Activated CD4-positive, alpha-beta memory T cell treated with anti-CD3 and anti-CD28 coated beads, Interleukin-2, amount 10 ng/mL, durations not matched to agents 7 days and 5 days (primary cell): ENCODE measurements around the gene CRADD. TPM values are rescaled to one million over a fixed set of nuclear protein-coding genes. Genes with fewer than 3 reads are reported as not detected.

ENCODE experiments used
- CTCF ChIA-PET: fragments of 350-600 bp; sonication (Branson Sonifier 250); formaldehyde crosslinking; loops from one replicate; lab custom pipeline; 2021; ENCODE audit warnings: antibody characterized with exemption, inconsistent platforms; lab: Charles Lee
- POLR2A ChIA-PET: fragments of 350-600 bp; sonication (Branson Sonifier 250); formaldehyde crosslinking; loops from one replicate; lab custom pipeline; 2021; ENCODE audit warnings: antibody characterized with exemption; lab: Charles Lee
- DNase-seq: peaks from one replicate; pipeline ENCODE4 v3.0.0-alpha.2; 2020
- H3K27ac Mint-ChIP-seq: one replicate; pipeline ENCODE4 v1.8.0; 2021; ENCODE audit warnings: mild to moderate bottlenecking, mixed read lengths
- H3K27me3 Mint-ChIP-seq: one replicate; pipeline ENCODE4 v1.8.0; 2021; ENCODE audit warnings: mixed read lengths
- H3K36me3 Mint-ChIP-seq: one replicate; pipeline ENCODE4 v1.8.0; 2021; ENCODE audit warnings: low read depth, mixed read lengths
- H3K4me1 Mint-ChIP-seq: one replicate; pipeline ENCODE4 v1.8.0; 2021; ENCODE audit warnings: mixed read lengths
- H3K4me3 Mint-ChIP-seq: one replicate; pipeline ENCODE4 v1.8.0; 2021; ENCODE audit warnings: mild to moderate bottlenecking, mixed read lengths
- H3K9me3 Mint-ChIP-seq: one replicate; pipeline ENCODE4 v1.8.0; 2021; ENCODE audit warnings: mixed read lengths
- total RNA-seq, 2 experiments: library from RNA; stranded (reverse); gene quantifications; one replicate each; pipeline ENCODE4 v1.2.3, GENCODE V29; 2021

The CRADD gene
- total RNA-seq, 2 experiments from 2014 or later = 12.7 to 14.1 TPM

DNA sequence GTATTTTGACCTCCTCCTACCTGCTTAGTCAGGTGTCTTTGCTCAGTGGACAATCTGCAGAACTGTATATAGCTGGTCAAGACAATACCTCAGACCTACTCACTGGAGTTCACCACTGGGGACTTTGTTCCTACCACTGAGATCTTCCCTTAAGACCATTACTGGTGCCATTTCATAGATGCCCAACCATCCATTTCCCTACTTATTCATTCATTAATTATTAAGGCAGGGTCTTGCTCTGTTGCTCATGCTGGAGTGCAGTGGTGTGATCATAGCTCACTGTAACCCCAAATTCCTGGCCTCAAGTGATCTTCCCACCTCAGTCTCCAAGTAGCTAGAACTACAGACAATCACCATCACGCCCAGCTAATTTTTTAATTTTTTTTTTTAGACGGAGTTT, 22.8 kb upstream of the CRADD start:
- ChIA-PET POLR2A (interaction anchor here (0.6 kb wide), 1 partner anchor 48 kb away, joined by 4 read pairs; no protein-coding TSS in a partner anchor), CTCF (interaction anchor here (0.7 to 1.2 kb wide), 3 partner anchors 11 to 112 kb away, joined by 3 read pairs; partner anchors contain the start of gene CRADD)
- DNase-seq = no peak
- no peak overlapping the region for H3K4me3 Mint-ChIP-seq
- H3K36me3 Mint-ChIP-seq = no peaks in the 10 kb centered on the region
- peaks cover 2% of the 10 kb centered on the region for H3K27me3 Mint-ChIP-seq
- H3K27ac Mint-ChIP-seq = no peak overlapping the region
- H3K4me1 Mint-ChIP-seq = no peaks in the 10 kb centered on the region
- no peaks in the 10 kb centered on the region for H3K9me3 Mint-ChIP-seq

- Mint-ChIP-seq H3K4me3 (no peak overlapping the region), H3K36me3 (no peaks in the 10 kb centered on the region), H3K27ac (no peak overlapping the region), H3K4me1 (no peaks in the 10 kb centered on the region), H3K9me3 (no peaks in the 10 kb centered on the region), H3K27me3 (no peaks in the 10 kb centered on the region)
- CTCF ChIA-PET = no interaction called here
- no peak for DNase-seq
- POLR2A ChIA-PET = no interaction called here
Measured at GRCh38 chr12:93657071-93657470, 20.1 kb upstream of the CRADD start.

GRCh38 chr12:93661021-93661420, 16.2 kb upstream of the CRADD start:
- no peaks in the 10 kb centered on the region for H3K36me3 Mint-ChIP-seq
- no peaks in the 10 kb centered on the region for H3K9me3 Mint-ChIP-seq
- CTCF ChIA-PET = no interaction called here

GRCh38 chr12:93663006-93663728, 14.0 kb upstream of the CRADD start:
- CTCF ChIA-PET = no interaction called here
- H3K36me3 Mint-ChIP-seq = no peaks in the 10 kb centered on the region
- no peak overlapping the region for H3K27ac Mint-ChIP-seq
- no peaks in the 10 kb centered on the region for H3K27me3 Mint-ChIP-seq
- DNase-seq = no peak
- no peaks in the 10 kb centered on the region for H3K9me3 Mint-ChIP-seq
- H3K4me1 Mint-ChIP-seq = no peaks in the 10 kb centered on the region
- H3K4me3 Mint-ChIP-seq = no peak overlapping the region
- POLR2A ChIA-PET = no interaction called here

More at GRCh38 chr12:93661021-93661420, 16.2 kb upstream of the CRADD start:
- no peak overlapping the region for H3K27ac Mint-ChIP-seq
- H3K27me3 Mint-ChIP-seq = no peaks in the 10 kb centered on the region
- POLR2A ChIA-PET = no interaction called here
- H3K4me3 Mint-ChIP-seq = no peak overlapping the region
- DNase-seq = no peak
- no peaks in the 10 kb centered on the region for H3K4me1 Mint-ChIP-seq

DNA sequence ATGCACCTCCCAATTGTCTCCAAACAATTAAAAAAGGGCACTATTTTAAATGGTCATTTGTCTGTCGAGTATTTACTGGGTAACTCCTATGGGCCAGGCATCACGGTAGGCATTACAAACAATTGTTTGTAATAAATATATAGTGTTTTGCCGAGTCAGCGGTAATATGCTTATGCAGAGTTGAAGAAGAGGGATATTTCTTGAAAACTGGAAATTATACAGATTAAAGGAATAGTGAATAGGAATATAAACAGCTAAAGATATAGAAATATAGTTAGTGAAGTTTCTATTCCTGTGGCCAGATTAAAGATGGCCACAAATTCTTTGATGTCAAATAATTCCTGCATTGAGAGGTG, 13.5 kb upstream of the CRADD start:
- Mint-ChIP-seq H3K27me3 (no peaks in the 10 kb centered on the region), H3K36me3 (peaks cover 4% of the 10 kb centered on the region), H3K27ac (no peak overlapping the region), H3K4me3 (no peak overlapping the region), H3K4me1 (peaks cover 3% of the 10 kb centered on the region), H3K9me3 (peaks cover 4% of the 10 kb centered on the region)
- ChIA-PET CTCF (no interaction called here), POLR2A (no interaction called here)
- no peak for DNase-seq

- Mint-ChIP-seq H3K4me3 (no peak overlapping the region), H3K9me3 (peaks cover 12% of the 10 kb centered on the region), H3K4me1 (peaks cover 4% of the 10 kb centered on the region), H3K36me3 (peaks cover 6% of the 10 kb centered on the region), H3K27ac (no peak overlapping the region), H3K27me3 (no peaks in the 10 kb centered on the region)
- ChIA-PET POLR2A (no interaction called here), CTCF (no interaction called here)
- no peak for DNase-seq
Measured at GRCh38 chr12:93664573-93665138, 12.5 kb upstream of the CRADD start.

GRCh38 chr12:93667672-93668071, 9.5 kb upstream of the CRADD start:
- POLR2A ChIA-PET = interaction anchor here (0.9 kb wide), 1 partner anchor 52 kb away, joined by 3 read pairs; no protein-coding TSS in a partner anchor
- CTCF ChIA-PET = no interaction called here
- no peak overlapping the region for H3K4me3 Mint-ChIP-seq
- no peak for DNase-seq
- peaks cover 6% of the 10 kb centered on the region for H3K36me3 Mint-ChIP-seq
- peaks cover 12% of the 10 kb centered on the region for H3K9me3 Mint-ChIP-seq
- H3K27ac Mint-ChIP-seq = no peak overlapping the region
- peaks cover 4% of the 10 kb centered on the region for H3K4me1 Mint-ChIP-seq
- no peaks in the 10 kb centered on the region for H3K27me3 Mint-ChIP-seq

- H3K36me3 Mint-ChIP-seq = peaks cover 6% of the 10 kb centered on the region
- no peak overlapping the region for H3K27ac Mint-ChIP-seq
- DNase-seq = no peak
- H3K27me3 Mint-ChIP-seq = peaks cover 4% of the 10 kb centered on the region
- ChIA-PET CTCF (no interaction called here), POLR2A (no interaction called here)
- H3K9me3 Mint-ChIP-seq = peaks cover 12% of the 10 kb centered on the region
- H3K4me1 Mint-ChIP-seq = peaks cover 11% of the 10 kb centered on the region
- no peak overlapping the region for H3K4me3 Mint-ChIP-seq
Measured at GRCh38 chr12:93668919-93669418, 8.2 kb upstream of the CRADD start.

- Mint-ChIP-seq H3K4me1 (peaks cover 13% of the 10 kb centered on the region), H3K27ac (no peak overlapping the region), H3K9me3 (peaks cover 12% of the 10 kb centered on the region), H3K27me3 (peaks cover 6% of the 10 kb centered on the region), H3K36me3 (peaks cover 6% of the 10 kb centered on the region), H3K4me3 (no peak overlapping the region)
- DNase-seq = no peak
- ChIA-PET POLR2A (no interaction called here), CTCF (no interaction called here)
Measured at GRCh38 chr12:93669452-93669851, 7.7 kb upstream of the CRADD start.

DNA sequence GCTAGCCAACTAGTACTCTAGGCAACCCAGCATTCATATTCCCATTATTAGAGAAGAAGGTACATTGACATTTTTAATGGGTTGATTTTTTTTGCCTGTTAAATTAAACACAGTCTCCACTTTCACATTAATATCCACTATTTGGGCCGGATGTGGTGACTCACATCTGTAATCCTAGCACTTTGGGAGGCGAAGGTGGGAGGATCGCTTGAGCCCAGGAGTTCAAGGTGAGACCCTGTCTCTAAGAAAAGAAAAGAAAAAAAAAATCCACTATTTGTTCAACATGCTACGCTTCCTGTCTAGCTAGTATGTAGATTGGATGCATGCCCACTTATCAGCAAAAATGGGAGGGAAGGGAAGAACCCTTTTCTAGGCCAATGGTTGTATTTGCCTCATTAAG, 7.1 kb upstream of the CRADD start:
- ChIA-PET CTCF (interaction anchor here (0.6 kb wide), 1 partner anchor 682 kb away, joined by 3 read pairs; no protein-coding TSS in a partner anchor), POLR2A (no interaction called here)
- H3K36me3 Mint-ChIP-seq = peaks cover 6% of the 10 kb centered on the region
- H3K27me3 Mint-ChIP-seq = peaks cover 6% of the 10 kb centered on the region
- peaks cover 13% of the 10 kb centered on the region for H3K4me1 Mint-ChIP-seq
- no peak for DNase-seq
- no peak overlapping the region for H3K4me3 Mint-ChIP-seq
- peaks cover 12% of the 10 kb centered on the region for H3K9me3 Mint-ChIP-seq
- no peak overlapping the region for H3K27ac Mint-ChIP-seq

DNA sequence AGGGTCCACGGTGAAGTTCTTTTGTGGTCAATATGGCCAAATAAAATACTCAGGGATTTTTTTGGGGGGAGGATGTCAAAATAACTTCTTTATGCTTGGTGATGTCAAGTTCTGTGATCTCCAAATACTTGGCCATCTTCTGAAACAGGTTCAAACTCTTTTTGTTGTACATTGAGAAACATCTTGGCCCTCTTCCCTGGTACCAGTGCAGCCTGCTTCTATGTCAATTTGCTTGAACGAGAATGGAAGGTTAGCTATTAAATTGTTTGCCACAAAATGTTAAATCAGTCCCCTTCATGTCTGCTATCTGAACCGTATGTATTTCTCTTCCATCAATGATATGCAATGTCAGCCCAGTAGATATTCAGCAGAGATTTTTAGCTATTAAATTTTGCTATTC, 6.1 kb upstream of the CRADD start:
- H3K4me1 Mint-ChIP-seq = peaks cover 13% of the 10 kb centered on the region
- CTCF ChIA-PET = interaction anchor here (0.8 kb wide), 1 partner anchor 168 kb away, joined by 3 read pairs; no protein-coding TSS in a partner anchor
- POLR2A ChIA-PET = no interaction called here
- H3K4me3 Mint-ChIP-seq = no peak overlapping the region
- H3K27me3 Mint-ChIP-seq = peaks cover 6% of the 10 kb centered on the region
- DNase-seq = no peak
- peaks cover 6% of the 10 kb centered on the region for H3K36me3 Mint-ChIP-seq
- H3K27ac Mint-ChIP-seq = no peak overlapping the region
- H3K9me3 Mint-ChIP-seq = peaks cover 12% of the 10 kb centered on the region

- ChIA-PET POLR2A (no interaction called here), CTCF (interaction anchor here (1.0 kb wide), 1 partner anchor 429 kb away, joined by 3 read pairs; no protein-coding TSS in a partner anchor)
- no peak overlapping the region for H3K4me3 Mint-ChIP-seq
- no peak overlapping the region for H3K27ac Mint-ChIP-seq
- H3K4me1 Mint-ChIP-seq = peaks cover 27% of the 10 kb centered on the region
- no peak for DNase-seq
- H3K36me3 Mint-ChIP-seq = peaks cover 15% of the 10 kb centered on the region
- peaks cover 12% of the 10 kb centered on the region for H3K9me3 Mint-ChIP-seq
- H3K27me3 Mint-ChIP-seq = peaks cover 6% of the 10 kb centered on the region
Measured at GRCh38 chr12:93673084-93673483, 4.1 kb upstream of the CRADD start.

DNA sequence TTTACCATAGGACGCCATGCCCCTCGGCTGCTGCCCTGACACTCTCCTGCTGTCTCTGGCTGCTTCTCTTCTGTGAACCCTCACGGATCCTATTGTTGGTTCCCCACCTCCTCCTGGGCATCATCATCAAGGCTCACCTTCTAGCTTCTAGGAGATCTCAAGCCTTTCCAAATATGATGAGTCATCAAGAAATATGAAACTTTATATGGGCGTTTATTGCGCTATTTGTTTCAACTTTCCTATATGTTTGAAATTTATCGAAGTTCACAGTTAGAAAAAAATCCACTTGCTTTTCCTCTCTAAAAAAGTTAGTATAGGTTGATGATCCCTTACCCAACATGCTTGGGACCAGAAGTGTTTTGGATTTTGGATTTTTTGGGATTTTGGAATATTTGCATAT, 2.8 kb upstream of the CRADD start:
- H3K36me3 Mint-ChIP-seq = peaks cover 14% of the 10 kb centered on the region
- peaks cover 2% of the 10 kb centered on the region for H3K9me3 Mint-ChIP-seq
- no peak overlapping the region for H3K27ac Mint-ChIP-seq
- DNase-seq = no peak
- CTCF ChIA-PET = interaction anchor here (1.1 kb wide), 1 partner anchor 105 kb away, joined by 4 read pairs; no protein-coding TSS in a partner anchor
- H3K4me3 Mint-ChIP-seq = no peak overlapping the region
- peaks cover 35% of the 10 kb centered on the region for H3K4me1 Mint-ChIP-seq
- H3K27me3 Mint-ChIP-seq = peaks cover 6% of the 10 kb centered on the region
- POLR2A ChIA-PET = no interaction called here
